Endothelial cell (in vitro differentiated cells): ENCODE results near the gene ANKRD12. TPM values are rescaled to one million over a fixed set of nuclear protein-coding genes. Genes with fewer than 3 reads are reported as not detected.

Experiments
- DNase-seq: peaks from one replicate; pipeline ENCODE4 v3.0.0; 2021; ENCODE audit warnings: low spot score
- H3K27ac Mint-ChIP-seq: one replicate; pipeline ENCODE4 v1.8.0; 2021; ENCODE audit warnings: mixed read lengths, inconsistent platforms; ENCODE audit not compliant: unreplicated experiment
- H3K27me3 Mint-ChIP-seq: one replicate; pipeline ENCODE4 v1.8.0; 2021; ENCODE audit warnings: mild to moderate bottlenecking, moderate library complexity, mixed read lengths, inconsistent platforms; ENCODE audit not compliant: unreplicated experiment
- H3K36me3 Mint-ChIP-seq: one replicate; pipeline ENCODE4 v1.8.0; 2021; ENCODE audit warnings: mild to moderate bottlenecking, low read depth, mixed read lengths, inconsistent platforms; ENCODE audit not compliant: unreplicated experiment
- H3K4me1 Mint-ChIP-seq: one replicate; pipeline ENCODE4 v1.8.0; 2021; ENCODE audit warnings: mild to moderate bottlenecking, mixed read lengths, inconsistent platforms; ENCODE audit not compliant: unreplicated experiment
- H3K4me3 Mint-ChIP-seq: one replicate; pipeline ENCODE4 v1.8.0; 2021; ENCODE audit warnings: mild to moderate bottlenecking, mixed read lengths, inconsistent platforms; ENCODE audit not compliant: unreplicated experiment
- H3K9me3 Mint-ChIP-seq: one replicate; pipeline ENCODE4 v1.8.0; 2021; ENCODE audit warnings: mixed read lengths, inconsistent platforms; ENCODE audit not compliant: unreplicated experiment
- total RNA-seq: library from RNA; stranded (reverse); fragmentation: NEBNext Ultra II Directional; extraction: Animal tissue kit (Norgen Biotek cat#: 25700); gene quantifications from one replicate; pipeline ENCODE4 v1.2.1, GENCODE V29; 2021; ENCODE audit not compliant: unreplicated experiment
- TF ChIP-seq, protein P1 (sequence below): fragments of 200-600 bp; sonication (generic); IDR thresholded peaks from one replicate; pipeline ENCODE4 v1.5.0; 2021; ENCODE audit warnings: antibody characterized with exemption; ENCODE audit not compliant: unreplicated experiment

Gene ANKRD12
- total RNA-seq, 1 donor from 2014 or later: 32.9 TPM

DNA sequence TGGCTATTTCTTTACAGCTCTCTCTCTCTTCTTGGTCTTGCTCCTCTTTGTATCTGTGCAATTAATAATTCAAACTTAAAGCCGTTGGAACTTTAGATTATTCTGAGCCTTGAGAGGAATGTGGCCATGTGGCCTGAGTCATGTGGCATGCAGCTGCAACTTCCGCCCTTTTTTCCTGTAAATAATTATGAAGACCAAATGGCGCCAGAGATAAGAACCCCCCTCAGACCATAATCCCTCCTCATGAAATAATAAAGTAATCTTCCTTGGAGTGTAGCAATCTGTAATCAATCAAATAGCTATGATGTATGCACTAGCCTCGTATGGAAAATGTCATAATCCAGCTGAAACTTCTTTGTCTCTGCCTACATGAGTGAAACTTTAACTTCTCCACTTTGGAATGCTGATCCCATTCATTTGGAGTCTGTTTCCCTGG is 184.5 kb downstream of the ANKRD12 start:
- TF ChIP-seq, protein P1, sequence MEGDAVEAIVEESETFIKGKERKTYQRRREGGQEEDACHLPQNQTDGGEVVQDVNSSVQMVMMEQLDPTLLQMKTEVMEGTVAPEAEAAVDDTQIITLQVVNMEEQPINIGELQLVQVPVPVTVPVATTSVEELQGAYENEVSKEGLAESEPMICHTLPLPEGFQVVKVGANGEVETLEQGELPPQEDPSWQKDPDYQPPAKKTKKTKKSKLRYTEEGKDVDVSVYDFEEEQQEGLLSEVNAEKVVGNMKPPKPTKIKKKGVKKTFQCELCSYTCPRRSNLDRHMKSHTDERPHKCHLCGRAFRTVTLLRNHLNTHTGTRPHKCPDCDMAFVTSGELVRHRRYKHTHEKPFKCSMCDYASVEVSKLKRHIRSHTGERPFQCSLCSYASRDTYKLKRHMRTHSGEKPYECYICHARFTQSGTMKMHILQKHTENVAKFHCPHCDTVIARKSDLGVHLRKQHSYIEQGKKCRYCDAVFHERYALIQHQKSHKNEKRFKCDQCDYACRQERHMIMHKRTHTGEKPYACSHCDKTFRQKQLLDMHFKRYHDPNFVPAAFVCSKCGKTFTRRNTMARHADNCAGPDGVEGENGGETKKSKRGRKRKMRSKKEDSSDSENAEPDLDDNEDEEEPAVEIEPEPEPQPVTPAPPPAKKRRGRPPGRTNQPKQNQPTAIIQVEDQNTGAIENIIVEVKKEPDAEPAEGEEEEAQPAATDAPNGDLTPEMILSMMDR: no peak
- DNase-seq: no peak
- H3K27me3 Mint-ChIP-seq: peaks cover 5% of the 10 kb centered on the region
- H3K4me1 Mint-ChIP-seq: peaks cover 4% of the 10 kb centered on the region
- H3K36me3 Mint-ChIP-seq: no peaks in the 10 kb centered on the region
- no peaks in the 10 kb centered on the region for H3K9me3 Mint-ChIP-seq
- H3K4me3 Mint-ChIP-seq: no peak overlapping the region
- no peak overlapping the region for H3K27ac Mint-ChIP-seq

DNA sequence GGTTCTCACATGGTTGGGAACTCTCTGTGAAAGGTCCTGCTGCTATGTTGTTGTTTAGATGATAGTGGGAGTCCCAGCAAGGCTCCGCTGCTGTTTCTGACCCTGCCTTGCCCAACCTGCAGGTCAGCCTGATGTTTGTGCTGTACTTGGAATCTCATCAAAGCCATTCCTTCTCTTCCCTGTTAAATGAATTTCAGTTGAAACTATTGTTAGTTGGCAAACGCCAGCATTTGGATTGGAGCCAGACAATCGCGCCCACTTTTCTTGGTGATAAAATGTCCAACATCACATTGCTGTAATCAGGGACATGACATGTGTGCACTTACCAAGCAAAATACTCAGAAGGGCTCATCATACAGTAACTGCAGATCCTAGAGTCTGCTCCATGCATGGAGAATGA is 185.2 kb downstream of the ANKRD12 start:
- Mint-ChIP-seq H3K4me1 (peaks cover 4% of the 10 kb centered on the region), H3K27ac (no peak overlapping the region), H3K9me3 (no peaks in the 10 kb centered on the region), H3K27me3 (peaks cover 8% of the 10 kb centered on the region), H3K36me3 (no peaks in the 10 kb centered on the region), H3K4me3 (no peak overlapping the region)
- TF ChIP-seq, protein P1: no peak
- no peak for DNase-seq

DNA sequence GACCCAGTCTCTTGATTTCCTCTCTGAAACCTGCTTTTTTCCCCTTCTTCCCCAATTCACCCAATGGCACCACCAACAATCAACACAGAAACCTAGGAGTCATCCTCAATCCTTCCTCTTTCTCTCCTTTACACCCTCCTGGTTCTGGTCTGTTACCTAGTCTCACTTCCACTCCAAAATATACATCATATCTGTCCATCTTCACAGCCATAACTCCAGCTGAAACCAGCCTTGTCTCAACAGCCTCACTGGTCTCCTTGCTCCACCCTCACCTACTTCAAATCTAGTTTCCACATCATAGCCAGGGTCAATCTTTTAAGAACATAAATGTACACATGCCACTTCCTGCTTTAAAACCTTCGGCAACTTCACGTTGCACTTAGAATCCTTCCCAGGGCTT is 186.2 kb downstream of the ANKRD12 start:
- Mint-ChIP-seq H3K4me1 (peaks cover 4% of the 10 kb centered on the region), H3K27ac (no peak overlapping the region), H3K36me3 (no peaks in the 10 kb centered on the region), H3K9me3 (no peaks in the 10 kb centered on the region), H3K27me3 (peaks cover 8% of the 10 kb centered on the region), H3K4me3 (no peak overlapping the region)
- TF ChIP-seq, protein P1: no peak
- DNase-seq: no peak

DNA sequence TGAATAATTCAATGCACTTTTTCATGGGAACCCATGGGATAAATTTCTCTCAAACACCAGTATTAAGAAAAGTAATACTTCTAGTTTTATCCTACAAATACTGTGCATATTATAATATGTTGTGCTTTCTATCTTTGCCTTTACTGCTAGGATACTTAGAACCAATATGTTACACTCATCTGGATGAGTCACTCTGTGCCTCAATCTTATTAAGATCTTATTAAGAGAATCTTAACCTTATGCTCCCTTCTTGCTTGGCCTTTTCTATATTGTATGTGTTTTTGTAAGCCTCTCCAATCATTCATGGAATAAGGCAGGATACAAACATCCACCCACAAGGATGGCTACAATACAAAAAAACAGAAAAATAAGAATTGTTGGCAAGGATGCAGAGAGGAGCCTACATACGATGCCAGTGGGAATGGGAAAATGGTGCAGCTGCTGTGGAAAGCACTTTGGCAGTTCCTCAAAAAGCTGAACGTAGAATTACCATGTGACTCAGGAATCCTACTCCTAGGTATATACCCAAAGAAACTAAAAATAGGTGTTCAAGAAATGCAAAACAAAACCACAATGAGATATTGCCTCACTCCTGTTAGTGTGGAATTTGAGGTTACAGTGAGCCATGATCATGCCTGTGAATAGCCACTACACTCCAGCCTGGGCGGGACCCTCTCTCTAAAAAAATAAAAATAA is 187.3 kb downstream of the ANKRD12 start:
- H3K4me1 Mint-ChIP-seq: peaks cover 4% of the 10 kb centered on the region

DNA sequence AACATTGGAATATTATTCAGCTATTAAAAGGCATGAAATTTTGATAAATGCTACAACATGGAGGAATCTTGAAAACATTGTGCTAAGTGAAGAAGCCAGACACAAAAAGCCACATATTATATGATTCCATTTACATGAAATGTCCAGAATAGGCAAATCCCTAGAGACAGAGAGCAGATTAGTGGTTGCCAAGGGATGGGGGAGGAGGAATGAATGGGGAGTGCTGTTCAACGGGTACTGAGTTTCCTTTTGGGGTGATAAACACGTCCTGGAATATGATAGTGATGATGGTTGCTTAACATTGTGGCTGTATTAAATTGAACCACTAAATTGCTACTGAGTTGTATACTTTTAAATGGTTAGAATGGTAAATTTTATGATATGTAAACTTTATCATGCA is 189.1 kb downstream of the ANKRD12 start:
- TF ChIP-seq, protein P1: no peak
- no peak overlapping the region for H3K27ac Mint-ChIP-seq
- DNase-seq: no peak
- H3K36me3 Mint-ChIP-seq: no peaks in the 10 kb centered on the region
- peaks cover 4% of the 10 kb centered on the region for H3K4me1 Mint-ChIP-seq
- peaks cover 8% of the 10 kb centered on the region for H3K27me3 Mint-ChIP-seq
- no peak overlapping the region for H3K4me3 Mint-ChIP-seq
- no peaks in the 10 kb centered on the region for H3K9me3 Mint-ChIP-seq

More for the DNA sequence above, 187.3 kb downstream of the ANKRD12 start:
- Mint-ChIP-seq H3K4me3 (no peak overlapping the region), H3K9me3 (no peaks in the 10 kb centered on the region), H3K36me3 (no peaks in the 10 kb centered on the region), H3K27me3 (peaks cover 8% of the 10 kb centered on the region), H3K27ac (no peak overlapping the region)
- DNase-seq: no peak
- TF ChIP-seq, protein P1: no peak
